Measurements from ENCODE around the gene LBR.

Gene LBR

GRCh38 chr1:225445639-225446594, 18.1 kb upstream of the LBR start:
- peak; percentile 89 for DNase-seq (ENCODE audit: low spot score)

DNA sequence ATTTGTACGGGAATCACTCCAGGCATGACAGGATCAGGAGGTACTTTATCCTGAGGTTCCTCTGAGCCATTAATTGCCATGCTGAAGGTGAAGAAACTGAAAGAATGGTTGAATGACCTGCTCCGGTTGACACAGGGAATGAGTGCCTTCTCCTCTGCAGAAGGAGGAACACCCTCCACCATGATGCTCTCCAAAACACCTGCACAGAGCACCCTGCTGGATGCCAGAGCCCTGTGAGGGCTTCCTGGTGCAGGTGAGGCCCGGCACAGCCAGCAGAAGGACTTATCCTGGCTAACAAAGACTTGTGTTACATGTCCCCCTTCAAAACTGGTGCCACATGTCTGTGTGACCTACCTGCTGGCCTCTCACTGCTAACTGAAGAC, 14.3 kb upstream of the LBR start:
- no peak for DNase-seq (ENCODE audit: low spot score)

GRCh38 chr1:225441314-225442122, 13.7 kb upstream of the LBR start:
- DNase-seq (ENCODE audit: low spot score), result peak; percentile 78

DNA sequence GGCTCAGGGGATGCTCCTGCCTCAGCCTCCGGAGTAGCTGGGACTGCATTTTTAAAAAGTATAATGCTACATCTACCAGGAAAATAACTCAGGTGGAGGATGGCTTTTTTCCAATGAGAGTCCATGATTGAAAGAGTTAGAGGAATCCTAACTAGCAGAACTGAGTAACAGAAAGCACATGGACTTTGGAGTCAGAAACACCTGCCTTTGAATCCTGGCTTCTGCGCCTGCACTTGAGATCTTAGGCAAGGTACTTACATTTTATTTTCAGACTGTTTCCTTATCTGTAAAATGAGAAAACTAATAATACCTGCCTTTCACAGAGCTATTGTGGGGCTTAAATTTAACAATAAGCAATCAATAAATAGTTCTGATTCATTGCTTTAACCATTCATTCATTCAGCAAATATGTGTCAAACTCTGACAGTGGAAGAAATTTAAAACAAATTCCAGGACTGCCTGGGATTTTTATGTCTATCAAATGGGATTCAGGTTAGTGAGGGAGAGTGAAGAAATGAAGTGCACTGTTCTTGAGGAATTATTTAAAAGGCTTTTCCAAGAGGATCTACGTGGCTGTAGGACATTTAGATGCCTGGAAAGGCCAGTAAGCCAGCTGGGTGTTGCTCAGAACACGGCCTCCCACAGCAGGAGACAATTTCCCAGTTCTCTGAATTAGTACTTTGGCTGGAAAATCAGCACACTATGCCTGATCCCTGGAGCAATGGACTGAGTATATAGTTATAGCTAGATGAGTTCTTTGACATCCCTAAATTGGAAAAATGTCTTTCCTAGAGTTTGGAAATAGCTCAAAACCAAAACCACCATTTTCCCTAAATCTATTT, 12.8 kb upstream of the LBR start:
- DNase-seq (ENCODE audit: low spot score), result no peak

DNA sequence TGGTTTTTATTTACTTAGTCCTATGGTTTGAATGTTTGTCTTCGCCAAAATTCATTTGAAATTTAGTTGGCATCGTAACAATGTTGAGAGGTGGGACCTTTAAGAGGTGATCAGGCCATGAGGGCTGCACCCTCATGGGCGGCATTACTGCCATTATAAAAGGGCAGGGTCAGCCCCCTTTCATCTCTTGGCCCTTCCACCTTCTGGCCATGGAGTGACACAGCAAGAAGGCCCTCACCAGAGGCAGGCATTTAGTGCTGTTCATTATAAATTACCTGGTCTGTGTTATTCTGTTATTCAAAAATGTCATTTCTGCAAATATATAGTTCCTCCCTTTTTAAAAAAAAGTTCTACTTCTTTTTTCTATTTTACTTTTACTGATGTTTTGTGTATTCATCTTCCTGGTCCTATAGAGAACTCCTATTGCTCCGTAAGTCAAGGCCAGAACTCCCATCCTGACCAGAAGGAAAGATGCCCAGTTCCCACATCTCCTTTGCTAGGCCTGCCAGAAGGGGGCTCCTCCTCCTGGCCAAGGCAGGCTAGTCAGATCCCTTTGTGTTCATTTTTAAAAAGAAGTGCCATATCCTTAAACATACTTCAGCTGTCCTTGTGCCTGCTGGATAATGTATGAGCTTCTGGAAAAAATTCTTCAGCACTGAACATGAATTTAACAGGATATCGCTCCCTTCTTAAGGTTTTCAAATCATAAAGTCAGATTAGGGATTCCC, 10.0 kb upstream of the LBR start:
- DNase-seq (ENCODE audit: low spot score), result peak; percentile 34

DNA sequence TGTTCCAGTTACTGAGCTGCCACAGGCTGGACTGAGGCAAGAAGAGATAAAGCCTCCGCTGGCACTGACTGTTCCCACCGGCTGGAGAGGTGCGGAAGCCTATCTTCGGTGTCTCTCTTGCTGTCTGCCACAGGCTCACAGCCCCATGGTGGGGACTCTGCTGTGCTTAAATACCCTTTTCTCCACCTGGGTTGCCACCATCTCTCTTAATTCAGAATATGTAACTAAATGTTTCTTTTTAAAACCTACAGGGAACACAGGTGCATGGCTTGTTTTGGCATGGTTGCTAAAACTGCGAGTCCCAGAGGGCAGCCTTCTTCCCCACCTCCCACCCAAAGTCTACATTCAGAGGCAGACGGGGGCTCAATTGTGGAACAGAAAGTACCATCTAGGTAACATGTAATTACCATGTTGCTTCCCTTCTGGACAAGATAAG, 8.1 kb upstream of the LBR start:
- DNase-seq (ENCODE audit: low spot score), result no peak

DNA sequence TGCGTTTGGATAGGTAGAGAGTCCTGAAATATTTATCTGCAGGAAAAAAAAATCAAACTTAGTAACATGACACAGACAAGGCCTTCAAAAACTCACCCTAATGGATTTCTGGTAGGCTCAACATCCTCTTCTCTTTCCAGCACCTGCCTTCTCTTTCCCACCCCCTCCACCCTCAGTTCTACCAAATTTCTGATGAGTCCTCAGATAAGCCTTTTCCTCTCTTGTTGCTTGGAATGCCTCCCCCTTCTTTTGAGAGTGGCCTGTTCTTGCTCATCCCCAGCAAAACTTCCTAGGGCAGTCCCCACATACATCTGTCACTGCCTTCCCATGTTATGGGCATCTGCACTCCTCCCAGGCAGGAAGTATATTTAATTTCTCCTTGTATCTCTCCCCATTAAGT, 7.6 kb upstream of the LBR start:
- DNase-seq (ENCODE audit: low spot score), result no peak

- no peak for DNase-seq (ENCODE audit: low spot score)
Measured at GRCh38 chr1:225435076-225435475, 7.2 kb upstream of the LBR start.

GRCh38 chr1:225434046-225434445, 6.2 kb upstream of the LBR start:
- no peak for DNase-seq (ENCODE audit: low spot score)

DNA sequence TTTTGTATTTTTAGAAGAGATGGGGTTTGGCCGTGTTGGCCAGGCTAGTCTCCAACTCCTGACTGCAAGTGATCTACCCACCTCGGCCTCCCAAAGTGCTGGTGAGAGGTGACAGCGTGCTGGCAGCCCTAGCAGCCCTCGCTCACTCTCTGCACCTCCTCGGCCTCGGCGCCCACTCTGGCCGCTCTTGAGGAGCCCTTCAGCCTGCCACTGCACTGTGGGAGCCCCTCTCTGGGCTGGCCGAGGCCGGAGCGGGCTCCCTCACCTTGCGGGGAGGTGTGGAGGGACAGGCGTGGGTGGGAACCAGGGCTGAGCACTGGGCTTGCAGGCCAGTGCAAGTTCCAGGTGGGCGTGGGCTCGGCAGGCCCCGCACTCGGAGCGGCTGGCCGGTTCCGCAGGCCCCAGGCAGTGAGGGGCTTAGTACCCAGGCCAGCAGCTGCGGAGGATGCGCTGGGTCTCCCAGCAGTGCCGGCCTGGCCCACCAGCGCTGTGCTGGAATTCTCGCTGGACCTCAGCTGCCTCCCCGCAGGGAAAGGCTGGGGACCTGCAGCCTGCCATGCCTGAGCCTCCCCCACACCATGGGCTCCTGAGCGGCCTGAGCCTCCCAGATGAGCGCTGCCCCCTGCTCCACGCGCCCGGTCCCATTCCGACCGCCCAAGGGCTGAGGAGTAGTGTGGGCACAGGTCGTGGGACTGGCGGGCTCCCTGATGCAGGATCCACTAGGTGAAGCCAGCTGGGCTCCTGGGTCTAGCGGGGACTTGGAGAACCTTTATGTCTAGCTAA, 3.4 kb upstream of the LBR start:
- no peak for DNase-seq (ENCODE audit: low spot score)

DNA sequence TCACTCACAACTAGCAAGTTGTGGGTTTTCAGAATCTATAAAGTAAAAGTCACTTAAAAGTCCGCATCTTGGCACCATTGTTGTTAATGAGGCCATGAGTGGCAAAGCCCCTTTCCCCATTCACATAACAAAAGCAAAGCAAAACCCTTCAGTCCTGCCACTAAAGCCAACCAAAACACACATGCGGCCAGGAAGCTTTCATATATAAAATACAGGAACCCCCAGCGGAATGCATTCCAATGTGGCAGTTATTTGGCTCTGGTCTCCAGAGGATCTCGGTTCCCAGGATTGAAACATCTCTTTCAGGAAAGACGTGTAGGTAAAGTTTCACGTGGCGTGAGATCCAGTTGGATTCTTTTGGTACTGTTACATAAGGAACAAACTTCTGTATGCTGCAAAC, 2.5 kb upstream of the LBR start:
- DNase-seq (ENCODE audit: low spot score), result no peak

DNA sequence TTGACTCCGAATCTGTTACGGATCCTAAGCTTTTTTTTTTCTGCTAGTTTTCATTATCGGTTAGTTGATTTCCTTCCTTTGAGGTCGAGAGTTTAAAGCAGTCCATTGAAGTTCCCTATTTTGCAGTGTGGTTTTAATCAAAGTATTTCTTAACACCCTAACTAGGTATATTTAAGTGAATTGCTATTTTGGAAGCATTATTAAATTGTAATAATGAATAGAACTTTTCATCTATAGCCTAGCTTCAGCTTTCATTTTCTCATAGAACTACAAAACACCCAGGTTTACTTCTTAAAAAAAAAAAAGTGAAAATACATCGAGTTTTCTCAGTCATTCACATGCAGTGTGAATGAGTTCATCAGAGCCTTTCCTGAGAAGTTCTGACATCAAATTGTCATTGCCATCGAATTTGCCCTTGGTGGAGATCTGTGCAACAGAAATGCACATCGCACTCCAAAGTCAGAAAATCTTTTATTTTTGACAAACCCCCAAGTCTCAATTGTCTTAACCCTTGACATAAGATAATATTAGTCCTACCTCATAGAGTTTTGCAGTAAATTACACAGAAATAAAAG, 1.1 kb upstream of the LBR start:
- no peak for DNase-seq (ENCODE audit: low spot score)

DNA sequence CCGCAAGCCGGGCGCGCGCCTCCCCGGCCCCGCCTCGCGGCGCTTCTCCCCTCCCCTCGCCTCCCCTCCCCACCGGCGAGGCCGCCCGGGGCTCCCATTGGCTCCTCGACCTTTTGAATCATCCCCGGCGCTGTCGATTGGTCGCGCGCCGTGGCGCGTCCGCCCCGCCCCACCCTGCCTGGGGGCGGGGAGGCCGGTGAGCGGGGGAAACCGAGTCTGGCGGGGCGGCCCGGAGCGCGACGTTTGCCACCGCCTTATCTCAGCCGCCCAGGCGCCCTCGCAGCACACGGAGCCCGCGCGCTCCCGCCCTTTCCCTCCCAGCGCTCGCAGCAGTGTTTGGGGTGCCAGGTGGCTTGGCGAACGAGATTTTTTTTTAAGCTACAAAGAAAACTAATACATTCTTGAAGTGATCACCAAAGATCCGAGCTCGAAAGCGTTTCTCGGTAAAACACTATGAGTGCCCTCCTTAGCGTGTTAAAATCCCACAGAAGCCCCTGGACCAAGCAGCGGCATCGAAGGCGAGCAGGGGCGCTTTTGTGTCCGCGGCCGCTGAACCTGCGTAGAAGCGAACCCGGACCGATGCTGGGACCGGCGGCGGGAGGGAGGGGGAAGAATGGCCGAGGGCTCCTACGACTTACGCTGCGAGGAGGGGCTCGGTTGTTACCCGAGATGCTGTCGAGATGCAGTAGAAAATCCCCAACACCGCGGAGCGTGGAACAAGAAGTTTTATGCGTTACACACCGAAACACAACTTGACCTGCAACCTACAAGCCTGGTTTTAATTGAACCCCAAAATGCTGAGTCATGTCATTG, 436 bp upstream of the LBR start:
- DNase-seq (ENCODE audit: low spot score), result peak; percentile 92

DNA sequence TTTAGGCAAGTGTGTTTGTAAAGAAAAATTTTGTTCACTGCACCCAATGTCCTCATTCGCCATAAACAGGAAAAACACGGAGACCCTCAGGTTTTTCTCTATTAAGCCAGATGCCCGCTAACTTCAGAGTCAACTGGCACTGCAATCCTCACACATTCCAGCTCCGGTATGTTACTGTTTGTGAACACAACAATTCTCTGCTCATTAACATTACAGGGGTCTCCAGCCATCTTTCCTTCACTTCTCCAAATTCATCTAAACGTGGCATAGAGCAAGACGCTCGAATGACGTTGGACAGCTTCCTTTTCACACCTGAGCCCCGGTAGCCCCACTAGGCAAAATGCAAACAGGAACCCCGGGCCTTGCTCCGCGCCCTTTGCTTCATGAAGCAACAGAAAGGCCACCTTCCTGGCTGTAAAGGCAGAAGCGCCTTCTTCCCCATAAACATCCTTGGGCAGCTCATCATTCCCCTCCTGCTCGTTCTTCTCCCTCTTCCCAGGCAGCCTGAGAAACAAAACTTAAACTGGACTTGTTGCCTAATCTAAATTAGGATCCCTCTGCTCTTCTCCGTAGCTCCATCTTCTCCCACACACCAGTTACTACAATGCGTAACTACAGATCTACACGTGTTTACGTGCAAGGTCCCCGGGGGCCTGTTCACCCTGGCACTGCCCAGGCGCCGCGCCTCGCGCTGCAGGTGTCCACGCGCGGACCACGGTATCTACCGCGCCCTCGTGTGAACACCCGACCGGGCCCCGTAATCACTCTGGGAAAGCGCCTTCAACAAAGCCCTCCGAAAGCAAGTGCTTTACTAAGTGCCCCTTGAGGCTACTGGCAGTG, 1.2 kb downstream of the LBR start:
- DNase-seq (ENCODE audit: low spot score), result peak; percentile 42

DNA sequence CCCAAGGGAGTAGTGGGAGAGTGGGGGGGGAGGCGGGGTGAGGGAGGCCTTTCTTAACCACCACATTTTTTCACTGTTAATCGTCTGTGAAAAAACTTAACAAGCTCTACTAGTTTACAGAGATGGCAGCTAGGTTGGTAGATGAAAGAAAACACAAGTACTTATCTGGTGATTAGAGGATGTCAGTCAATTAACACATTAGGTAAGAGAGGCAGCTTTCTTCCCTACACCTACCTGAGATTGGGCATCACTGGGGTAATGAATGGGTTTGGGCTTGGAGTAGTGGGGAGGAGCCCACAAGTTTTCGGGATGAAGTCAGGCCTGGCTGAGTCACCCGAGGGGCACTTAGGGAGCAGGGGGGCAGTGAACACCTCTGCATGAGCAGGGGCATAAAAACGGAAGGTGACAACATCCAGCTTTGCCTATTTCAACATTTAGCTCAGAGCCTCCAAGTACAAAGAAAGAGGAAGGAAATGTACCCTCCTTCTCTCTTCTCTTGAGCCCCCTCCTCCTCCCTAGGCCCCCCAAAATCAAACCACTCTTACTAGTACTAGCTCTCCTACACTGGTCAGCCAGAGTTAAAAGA, 2.5 kb downstream of the LBR start:
- peak; percentile 86 for DNase-seq (ENCODE audit: low spot score)

- peak; percentile 80 for DNase-seq (ENCODE audit: low spot score)
Measured at GRCh38 chr1:225424562-225425200, 3.2 kb downstream of the LBR start.

DNA sequence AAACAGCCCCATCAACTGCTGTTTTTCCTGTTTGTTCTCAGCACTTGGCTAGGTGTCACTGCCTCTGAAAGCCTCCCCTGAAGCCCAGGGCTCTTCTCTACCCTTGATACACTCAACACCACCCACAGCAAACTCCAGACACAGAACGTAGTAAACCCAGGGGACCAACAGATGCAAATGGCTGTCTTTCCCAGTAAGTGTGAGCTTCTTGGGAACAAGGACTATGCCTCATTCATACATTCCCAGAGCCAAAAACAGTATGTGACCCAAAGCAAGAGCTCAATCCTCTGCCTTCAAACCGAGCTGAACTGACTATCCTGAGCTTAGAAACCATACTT, 4.4 kb downstream of the LBR start:
- DNase-seq (ENCODE audit: low spot score), result no peak
